DMS 273 (cell line): ENCODE data around the gene CTNNA3.
A peak's percentile ranks its signal among the peaks of the same experiment; 100 is the strongest.
"Not testable (repeated sequence)": the region's sequence is repeated elsewhere in the genome, so short reads cannot be mapped to it uniquely, and the experiment has no call there.

Experiments
- DNase-seq: peaks from one replicate; lab custom pipeline; 2025; ENCODE audit not compliant: unreplicated experiment; lab: John Stamatoyannopoulos, UW

CTNNA3 gene

DNA sequence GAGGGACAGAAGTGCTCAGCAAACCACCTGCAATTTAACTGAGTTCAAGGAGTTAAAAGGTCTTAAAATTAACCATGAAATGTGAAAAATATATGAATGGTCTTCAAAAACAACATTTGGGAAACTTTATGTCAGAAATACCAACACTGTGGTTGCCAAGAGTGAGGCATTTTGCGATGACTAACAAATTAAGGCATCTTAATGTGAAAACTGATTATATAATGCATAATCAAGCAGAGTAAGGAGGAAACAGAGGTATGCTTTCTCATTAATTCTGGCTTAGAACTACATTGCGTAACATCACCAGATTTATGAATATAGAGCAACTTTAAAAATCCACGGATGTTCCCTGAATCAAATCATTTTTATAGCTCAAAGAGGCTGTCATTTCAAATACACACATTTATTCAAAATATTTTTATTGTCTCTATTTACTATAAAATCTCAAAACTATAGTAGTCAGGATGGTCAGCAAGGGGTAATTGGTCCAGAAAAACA, 434.6 kb downstream of the CTNNA3 start:
- no peak for DNase-seq

GRCh38 chr10:67259319-67259929, 436.6 kb downstream of the CTNNA3 start:
- no peak for DNase-seq

DNA sequence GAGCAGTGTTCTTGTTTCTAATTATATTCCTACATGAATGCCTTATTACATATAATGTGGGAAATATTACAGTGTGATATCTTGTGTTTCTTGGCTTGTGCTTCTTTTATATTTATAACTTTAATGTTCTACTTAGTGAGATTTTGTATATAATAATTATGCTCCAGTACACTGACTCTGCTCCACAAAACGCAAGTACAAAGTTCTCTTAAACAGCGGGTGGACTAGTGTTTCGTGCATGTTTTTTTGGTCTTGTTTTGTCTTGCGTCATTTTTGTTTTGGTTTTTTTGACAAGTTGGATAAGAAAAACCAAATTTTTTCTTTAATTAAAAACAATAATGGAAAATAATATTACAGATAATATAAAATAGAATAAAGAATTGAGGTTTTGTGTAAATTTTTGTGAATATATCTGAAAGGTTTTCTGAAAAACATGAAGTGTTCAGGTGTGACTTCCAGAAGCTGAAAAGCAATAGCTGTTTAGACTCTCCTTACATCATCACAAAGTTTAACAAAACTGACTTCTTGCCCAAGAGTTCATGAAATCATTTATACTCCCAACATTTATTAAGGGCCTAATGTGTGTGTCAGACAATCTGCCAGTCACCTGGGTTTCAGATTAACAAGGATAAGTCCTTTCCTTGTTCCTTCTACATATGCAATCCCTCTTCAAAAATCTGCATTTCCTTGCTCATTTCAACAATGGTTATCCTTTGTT, 438.4 kb downstream of the CTNNA3 start:
- DNase-seq, result no peak

- no peak for DNase-seq
These were observed 439.0 kb downstream of the CTNNA3 start for GRCh38 chr10:67257018-67257417.

- no peak for DNase-seq
These were observed 445.3 kb downstream of the CTNNA3 start for GRCh38 chr10:67250686-67251085.

DNA sequence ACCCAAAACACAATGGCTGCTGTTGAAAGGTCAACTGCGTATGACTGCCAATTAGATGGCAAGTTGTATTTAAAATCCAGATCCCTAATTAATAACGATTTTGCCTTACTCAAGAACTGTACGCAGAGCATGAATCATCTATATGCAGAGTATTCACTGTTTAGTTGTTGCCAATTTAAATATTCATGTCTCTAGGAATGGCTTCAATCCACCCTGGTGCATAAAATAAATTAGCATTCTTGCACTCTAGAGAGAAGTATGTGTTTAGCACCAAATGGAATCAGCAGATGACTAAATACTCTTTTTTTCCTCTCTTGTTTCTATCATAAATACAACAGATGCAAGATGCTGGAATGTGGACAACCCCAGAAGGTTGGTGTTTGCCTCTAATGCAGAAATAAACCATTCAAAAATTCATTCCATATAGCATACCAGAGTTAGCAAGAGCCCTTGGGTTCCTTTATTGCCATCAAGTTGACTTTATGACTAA, 449.9 kb downstream of the CTNNA3 start:
- no peak for DNase-seq

DNA sequence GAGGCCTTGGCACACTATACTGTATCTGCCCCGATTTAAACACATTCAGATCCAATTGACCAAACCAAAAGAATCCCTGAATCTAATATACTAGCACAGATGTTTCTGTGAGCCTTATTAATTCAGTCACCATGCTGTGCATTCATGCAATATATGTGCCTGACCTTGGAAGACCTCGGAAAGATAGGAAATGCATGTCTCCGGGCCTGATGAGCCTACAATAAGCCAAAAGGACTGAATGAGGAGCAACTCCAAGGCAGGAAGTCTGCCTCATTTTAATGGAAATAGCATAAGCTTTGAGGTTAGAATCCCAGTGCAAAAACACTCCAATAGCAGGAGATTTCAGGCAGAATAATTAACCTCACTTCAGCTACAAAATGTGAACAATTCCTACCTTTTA, 453.5 kb downstream of the CTNNA3 start:
- peak; percentile 74 for DNase-seq

DNA sequence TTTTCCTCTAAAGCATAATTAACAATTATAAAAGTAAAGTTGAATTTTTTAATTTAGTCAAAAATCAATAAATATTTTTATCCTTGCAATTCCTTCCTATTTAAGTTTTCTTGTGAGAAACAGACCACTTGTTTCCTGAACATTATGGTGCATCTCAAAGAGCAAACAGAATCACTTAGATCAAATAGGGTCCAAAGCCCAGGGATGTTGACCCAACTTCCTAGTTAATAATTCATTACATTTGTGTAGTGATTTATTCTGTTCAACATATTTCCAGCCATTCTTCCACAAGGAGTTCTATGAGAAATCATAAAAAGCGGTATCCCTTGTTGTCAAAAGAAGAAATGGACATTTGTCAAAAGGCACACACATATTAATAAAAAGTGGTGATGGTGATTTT, 454.5 kb downstream of the CTNNA3 start:
- no peak for DNase-seq

DNA sequence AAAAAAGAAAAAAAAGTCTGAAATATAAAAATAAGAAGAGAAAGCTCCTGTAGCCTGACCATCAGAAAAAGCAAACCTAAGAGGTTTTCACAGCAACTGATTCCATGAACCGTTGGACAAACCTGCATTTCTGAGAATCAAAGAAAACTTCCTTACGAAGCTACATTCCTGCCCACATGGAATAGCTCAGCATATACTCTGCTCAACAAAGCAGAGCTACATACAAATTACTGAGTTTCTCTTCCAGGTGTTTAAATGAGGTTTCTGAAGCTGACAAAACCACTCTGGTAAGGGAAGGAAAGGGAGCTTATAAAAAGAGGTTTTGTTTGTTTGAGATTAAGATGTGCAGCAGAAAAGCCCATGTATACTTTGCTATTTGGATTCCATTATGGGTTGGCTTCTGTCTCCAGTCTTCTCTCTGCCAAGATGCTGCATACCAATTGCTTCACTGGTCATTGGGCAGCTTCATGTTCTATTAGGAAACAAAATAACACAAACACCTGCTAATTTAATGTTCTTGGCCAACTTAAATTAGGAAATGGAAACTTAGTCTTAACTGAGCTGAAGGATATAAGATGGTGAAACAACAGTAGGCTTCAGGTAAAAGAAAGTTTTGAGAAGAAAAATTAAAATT, 456.0 kb downstream of the CTNNA3 start:
- DNase-seq, result no peak

DNA sequence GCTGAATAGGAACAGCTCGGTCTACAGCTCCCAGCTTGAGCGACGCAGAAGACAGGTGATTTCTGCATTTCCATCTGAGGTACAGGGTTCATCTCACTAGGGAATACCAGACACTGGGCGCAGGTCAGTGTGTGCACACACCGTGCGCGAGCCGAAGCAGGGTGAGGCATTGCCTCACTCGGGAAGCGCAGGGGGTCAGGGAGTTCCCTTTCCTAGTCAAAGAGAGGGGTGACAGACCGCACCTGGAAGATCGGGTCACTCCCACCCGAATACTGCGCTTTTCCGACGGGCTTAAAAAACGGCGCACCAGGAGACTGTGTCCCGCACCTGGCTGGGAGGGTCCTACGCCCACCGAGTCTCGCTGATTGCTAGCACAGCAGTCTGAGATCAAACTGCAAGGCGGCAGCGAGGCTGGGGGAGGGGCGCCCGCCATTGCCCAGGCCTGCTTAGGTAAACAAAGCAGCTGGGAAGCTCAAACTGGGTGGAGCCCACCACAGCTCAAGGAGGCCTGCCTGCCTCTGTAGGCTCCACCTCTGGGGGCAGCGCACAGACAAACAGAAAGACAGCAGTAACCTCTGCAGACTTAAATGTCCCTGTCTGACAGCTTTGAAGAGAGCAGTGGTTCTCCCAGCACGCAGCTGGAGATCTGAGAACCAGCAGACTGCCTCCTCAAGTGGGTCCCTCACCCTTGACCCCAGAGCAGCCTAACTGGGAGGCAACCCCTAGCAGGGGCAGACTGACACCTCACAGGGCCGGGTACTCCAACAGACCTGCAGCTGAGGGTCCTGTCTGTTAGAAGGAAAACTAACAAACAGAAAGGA, 465.1 kb downstream of the CTNNA3 start:
- DNase-seq, result not testable (repeated sequence)

GRCh38 chr10:67225226-67225625, 470.8 kb downstream of the CTNNA3 start:
- DNase-seq, result no peak

GRCh38 chr10:67224553-67224952, 471.4 kb downstream of the CTNNA3 start:
- DNase-seq, result no peak

- DNase-seq, result no peak
These were observed 473.1 kb downstream of the CTNNA3 start for GRCh38 chr10:67222934-67223333.

GRCh38 chr10:67221939-67222494, 474.0 kb downstream of the CTNNA3 start:
- DNase-seq, result no peak

GRCh38 chr10:67211680-67212079, 484.3 kb downstream of the CTNNA3 start:
- no peak for DNase-seq

GRCh38 chr10:67207923-67208322, 488.1 kb downstream of the CTNNA3 start:
- DNase-seq, result not testable (repeated sequence)

- no peak for DNase-seq
These were observed 495.0 kb downstream of the CTNNA3 start for GRCh38 chr10:67200913-67201564.

- DNase-seq, result no peak
These were observed 520.6 kb downstream of the CTNNA3 start for GRCh38 chr10:67175354-67175753.

- DNase-seq, result no peak
These were observed 522.2 kb downstream of the CTNNA3 start for GRCh38 chr10:67173787-67174186.

- DNase-seq, result no peak
These were observed 524.0 kb downstream of the CTNNA3 start for GRCh38 chr10:67171970-67172369.
